ENCODE measurements around the gene XRCC3. TPM values are rescaled to one million over a fixed set of nuclear protein-coding genes. Genes with fewer than 3 reads are reported as not detected.

XRCC3 gene
- total and polyA plus RNA-seq, 2 experiments from 2014 or later = 15.8 to 27.5 TPM

DNA sequence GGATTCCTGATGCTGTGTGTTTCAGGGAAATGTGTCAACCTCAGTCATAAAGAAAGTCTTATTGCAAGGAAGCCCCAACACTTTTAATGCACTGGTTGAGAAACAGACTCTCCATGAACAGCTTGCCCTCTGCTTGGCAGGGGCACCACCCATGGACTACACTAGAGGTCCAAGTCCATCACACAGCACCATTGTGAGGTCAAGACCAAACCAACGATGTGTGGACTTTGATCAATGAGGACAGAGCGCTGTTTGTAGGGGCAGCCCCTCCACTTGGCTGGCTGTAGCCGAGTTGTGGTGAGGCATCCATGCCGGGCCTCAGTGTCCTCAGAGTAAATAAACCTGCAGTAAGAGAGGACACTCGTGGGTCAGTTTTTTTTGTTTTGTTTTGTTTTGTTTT is 30.2 kb upstream of the XRCC3 start:
- TF ChIP-seq CTCF (IDR thresholded peaks at IDR 0.05; ENCODE audit: low read depth, low read length) = no peak
- Histone ChIP-seq H3K9me3 (ENCODE audit: low read depth) (no peaks in the 10 kb centered on the region), H3K27ac (peak overlapping the region; percentile 45), H3K4me1 (ENCODE audit: low read depth) (no peaks in the 10 kb centered on the region), H3K4me3 (no peak overlapping the region), H3K27me3 (no peaks in the 10 kb centered on the region), H3K36me3 (peaks cover 87% of the 10 kb centered on the region)
- DNase-seq (ENCODE audit: low read depth in 1 of 2, low spot score in 1 of 2) = no peak

GRCh38 chr14:103744621-103745395 is 29.6 kb upstream of the XRCC3 start:
- no peak for DNase-seq (ENCODE audit: low read depth in 1 of 2, low spot score in 1 of 2)
- H3K4me3 ChIP-seq = no peak overlapping the region
- no peaks in the 10 kb centered on the region for H3K9me3 ChIP-seq (ENCODE audit: low read depth)
- peaks cover 86% of the 10 kb centered on the region for H3K36me3 ChIP-seq
- H3K27me3 ChIP-seq = no peaks in the 10 kb centered on the region
- H3K27ac ChIP-seq = peak overlapping the region; percentile 45
- no peak for TF ChIP-seq CTCF (IDR thresholded peaks at IDR 0.05; ENCODE audit: low read depth, low read length)
- H3K4me1 ChIP-seq (ENCODE audit: low read depth) = no peaks in the 10 kb centered on the region

DNA sequence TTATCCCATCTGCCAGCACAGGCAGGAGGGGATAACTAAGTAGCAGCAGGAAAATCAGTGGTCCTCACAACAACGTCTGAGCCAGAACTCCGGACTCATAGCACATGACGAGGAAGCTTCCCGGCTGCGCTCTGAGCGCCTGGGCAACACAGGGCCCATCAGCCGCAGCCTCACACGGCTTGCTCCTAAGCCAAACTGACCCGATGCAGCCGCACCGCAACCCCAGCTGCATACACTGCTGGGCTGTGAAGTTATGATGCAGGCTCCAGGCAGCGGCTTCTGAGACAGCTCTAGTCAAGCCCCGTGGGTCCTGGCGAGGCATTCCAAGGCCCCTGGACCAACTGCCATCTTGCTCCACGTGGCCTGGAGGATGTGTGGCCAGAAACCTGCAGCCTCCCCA is 28.4 kb upstream of the XRCC3 start:
- Histone ChIP-seq H3K9me3 (ENCODE audit: low read depth) (no peaks in the 10 kb centered on the region), H3K4me1 (ENCODE audit: low read depth) (no peaks in the 10 kb centered on the region), H3K27me3 (no peaks in the 10 kb centered on the region), H3K36me3 (peaks cover 85% of the 10 kb centered on the region), H3K27ac (no peak overlapping the region), H3K4me3 (no peak overlapping the region)
- TF ChIP-seq CTCF (IDR thresholded peaks at IDR 0.05; ENCODE audit: low read depth, low read length) = no peak
- DNase-seq (ENCODE audit: low read depth in 1 of 2, low spot score in 1 of 2) = no peak

- Histone ChIP-seq H3K27ac (no peak overlapping the region), H3K4me3 (no peak overlapping the region), H3K36me3 (peaks cover 86% of the 10 kb centered on the region), H3K4me1 (ENCODE audit: low read depth) (no peaks in the 10 kb centered on the region), H3K9me3 (ENCODE audit: low read depth) (no peaks in the 10 kb centered on the region), H3K27me3 (no peaks in the 10 kb centered on the region)
- TF ChIP-seq CTCF (IDR thresholded peaks at IDR 0.05; ENCODE audit: low read depth, low read length) = no peak
- DNase-seq (ENCODE audit: low read depth in 1 of 2, low spot score in 1 of 2) = no peak
Measured at GRCh38 chr14:103742499-103743255, 27.4 kb upstream of the XRCC3 start.

DNA sequence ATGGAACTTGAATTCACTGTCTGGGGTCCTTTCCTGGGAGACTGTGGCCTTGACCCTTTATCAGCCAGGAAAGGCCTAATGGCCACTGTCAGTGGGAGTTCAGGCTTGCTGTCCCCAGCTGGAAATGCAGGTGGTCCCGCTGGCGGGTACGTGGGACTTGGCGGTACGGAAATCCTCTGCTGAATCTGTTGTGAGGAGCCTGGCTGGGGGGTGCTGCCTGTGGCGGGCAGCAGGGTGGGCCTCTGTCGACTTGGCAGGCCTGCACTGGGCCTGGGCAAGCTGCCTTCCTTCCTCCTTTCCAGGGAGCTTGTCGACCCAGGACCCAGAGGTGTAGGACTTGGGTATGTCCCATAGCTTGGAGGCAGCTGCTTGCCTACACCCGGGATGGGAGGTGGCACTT is 26.6 kb upstream of the XRCC3 start:
- H3K9me3 ChIP-seq (ENCODE audit: low read depth) = no peaks in the 10 kb centered on the region
- DNase-seq (ENCODE audit: low read depth in 1 of 2, low spot score in 1 of 2) = no peak
- H3K36me3 ChIP-seq = peaks cover 80% of the 10 kb centered on the region
- no peaks in the 10 kb centered on the region for H3K4me1 ChIP-seq (ENCODE audit: low read depth)
- no peak for TF ChIP-seq CTCF (IDR thresholded peaks at IDR 0.05; ENCODE audit: low read depth, low read length)
- H3K4me3 ChIP-seq = no peak overlapping the region
- no peak overlapping the region for H3K27ac ChIP-seq
- H3K27me3 ChIP-seq = no peaks in the 10 kb centered on the region

Data from cardiac muscle cell (in vitro differentiated cells and primary cell).